ENCODE data around the gene LCN9. TPM values are rescaled to one million over a fixed set of nuclear protein-coding genes. Genes with fewer than 3 reads are reported as not detected.

The LCN9 gene
- total RNA-seq, 1 experiment from 2014 or later = 2.6 TPM

- TF ChIP-seq, protein P1, sequence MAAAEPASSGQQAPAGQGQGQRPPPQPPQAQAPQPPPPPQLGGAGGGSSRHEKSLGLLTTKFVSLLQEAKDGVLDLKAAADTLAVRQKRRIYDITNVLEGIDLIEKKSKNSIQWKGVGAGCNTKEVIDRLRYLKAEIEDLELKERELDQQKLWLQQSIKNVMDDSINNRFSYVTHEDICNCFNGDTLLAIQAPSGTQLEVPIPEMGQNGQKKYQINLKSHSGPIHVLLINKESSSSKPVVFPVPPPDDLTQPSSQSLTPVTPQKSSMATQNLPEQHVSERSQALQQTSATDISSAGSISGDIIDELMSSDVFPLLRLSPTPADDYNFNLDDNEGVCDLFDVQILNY (CRISPR knock-in tag; IDR thresholded peaks at IDR 0.05) = no peak
Observed at GRCh38 chr9:135660407-135660806, 2.7 kb upstream of the LCN9 start (continued).

- no peak overlapping the region for H3K27ac Mint-ChIP-seq
- TF ChIP-seq GTF2I (CRISPR knock-in tag; conservative IDR thresholded peaks at IDR 0.05) = no peak
- TF ChIP-seq KAT7 (CRISPR knock-in tag; IDR thresholded peaks at IDR 0.05; ENCODE audit: borderline replicate concordance) = no peak
- no peak for TF ChIP-seq ZBTB21 (CRISPR knock-in tag; IDR thresholded peaks at IDR 0.05; ENCODE audit: borderline replicate concordance)
- TF ChIP-seq NR3C1 (CRISPR knock-in tag; conservative IDR thresholded peaks at IDR 0.05; ENCODE audit: low read depth) = no peak
- no peak for TF ChIP-seq HMGA2 (CRISPR knock-in tag; IDR thresholded peaks at IDR 0.05)
- TF ChIP-seq ZNF512 (CRISPR knock-in tag; IDR thresholded peaks at IDR 0.05; ENCODE audit: borderline replicate concordance) = no peak
- TF ChIP-seq, protein P2, sequence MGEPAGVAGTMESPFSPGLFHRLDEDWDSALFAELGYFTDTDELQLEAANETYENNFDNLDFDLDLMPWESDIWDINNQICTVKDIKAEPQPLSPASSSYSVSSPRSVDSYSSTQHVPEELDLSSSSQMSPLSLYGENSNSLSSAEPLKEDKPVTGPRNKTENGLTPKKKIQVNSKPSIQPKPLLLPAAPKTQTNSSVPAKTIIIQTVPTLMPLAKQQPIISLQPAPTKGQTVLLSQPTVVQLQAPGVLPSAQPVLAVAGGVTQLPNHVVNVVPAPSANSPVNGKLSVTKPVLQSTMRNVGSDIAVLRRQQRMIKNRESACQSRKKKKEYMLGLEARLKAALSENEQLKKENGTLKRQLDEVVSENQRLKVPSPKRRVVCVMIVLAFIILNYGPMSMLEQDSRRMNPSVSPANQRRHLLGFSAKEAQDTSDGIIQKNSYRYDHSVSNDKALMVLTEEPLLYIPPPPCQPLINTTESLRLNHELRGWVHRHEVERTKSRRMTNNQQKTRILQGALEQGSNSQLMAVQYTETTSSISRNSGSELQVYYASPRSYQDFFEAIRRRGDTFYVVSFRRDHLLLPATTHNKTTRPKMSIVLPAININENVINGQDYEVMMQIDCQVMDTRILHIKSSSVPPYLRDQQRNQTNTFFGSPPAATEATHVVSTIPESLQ (CRISPR knock-in tag; IDR thresholded peaks at IDR 0.05) = no peak
- TF ChIP-seq NFYB (CRISPR knock-in tag; conservative IDR thresholded peaks at IDR 0.05; ENCODE audit: low read depth) = no peak
- no peak for TF ChIP-seq PREB (CRISPR knock-in tag; IDR thresholded peaks at IDR 0.05; ENCODE audit: borderline replicate concordance)
- TF ChIP-seq, protein P1 (CRISPR knock-in tag; IDR thresholded peaks at IDR 0.05) = no peak
- no peak for TF ChIP-seq FOXP1 (CRISPR knock-in tag; IDR thresholded peaks at IDR 0.05; ENCODE audit: borderline replicate concordance)
- no peak for TF ChIP-seq GRHL2 (CRISPR knock-in tag; IDR thresholded peaks at IDR 0.05; ENCODE audit: insufficient replicate concordance, severe bottlenecking)
- no peak for TF ChIP-seq NFE2L1 (CRISPR knock-in tag; IDR thresholded peaks at IDR 0.05)
- TF ChIP-seq MYBL2 (CRISPR knock-in tag; IDR thresholded peaks at IDR 0.05) = no peak
- TF ChIP-seq HMGXB4 (CRISPR knock-in tag; IDR thresholded peaks at IDR 0.05) = no peak
- no peak for TF ChIP-seq CDX4 (CRISPR knock-in tag; IDR thresholded peaks at IDR 0.05; ENCODE audit: borderline replicate concordance)
- TF ChIP-seq OVOL2 (CRISPR knock-in tag; IDR thresholded peaks at IDR 0.05; ENCODE audit: borderline replicate concordance) = no peak
- DNase-seq (ENCODE audit: low spot score) (no peak), ATAC-seq (no peak)
- POLR2A ChIA-PET = no interaction called here
- H3K4me3 Mint-ChIP-seq = no peak overlapping the region
- peaks cover 6% of the 10 kb centered on the region for H3K4me1 Mint-ChIP-seq
- no peaks in the 10 kb centered on the region for H3K27me3 Mint-ChIP-seq (ENCODE audit: low read depth)
- peaks cover 8% of the 10 kb centered on the region for H3K9me3 Mint-ChIP-seq
- peaks cover 13% of the 10 kb centered on the region for H3K36me3 Mint-ChIP-seq
- CTCF ChIA-PET = no interaction called here
Observed at GRCh38 chr9:135661816-135662560, 1.1 kb upstream of the LCN9 start.

All from WTC11 (cell line).